CD14-positive monocyte (primary cell): ENCODE measurements around the gene CNTNAP5. TPM values are rescaled to one million over a fixed set of nuclear protein-coding genes. Genes with fewer than 3 reads are reported as not detected.

Source experiments
- DNase-seq, 3 donors: peaks; one replicate each; pipeline ENCODE4 v3.0.0-alpha.2; 2011 to 2022
- H2AFZ ChIP-seq: 2 replicates; pipeline ENCODE4 v1.6.0; 2012; ENCODE audit warnings: mild to moderate bottlenecking, low read depth, low read length, inconsistent platforms; ENCODE audit not compliant: insufficient read depth, poor library complexity, severe bottlenecking
- H3K27ac ChIP-seq, 2 donors: 1 replicate in 1 of 2; 2 replicates in 1 of 2; pipeline ENCODE4 v1.5.1; 2012 to 2013; ENCODE audit warnings: low read length in 2 of 2, control low read depth in 1 of 2, inconsistent platforms in 1 of 2, low read depth in 1 of 2, mild to moderate bottlenecking in 1 of 2
- H3K27me3 ChIP-seq, 2 donors: one replicate each; pipeline versions ENCODE4 v1.6.0 to v1.6.1; 2011 to 2013; ENCODE audit warnings: low read length in 2 of 2; ENCODE audit not compliant: control insufficient read depth in 2 of 2, insufficient read depth in 2 of 2
- H3K36me3 ChIP-seq, 2 donors: replicated peaks in 1 of 2; 1 replicate in 1 of 2; 2 replicates in 1 of 2; pipeline versions ENCODE4 v1.5.1 to v1.6.1; 2012 to 2013; ENCODE audit warnings: low read length in 2 of 2, control low read depth in 1 of 2, inconsistent platforms in 1 of 2, mild to moderate bottlenecking in 1 of 2; ENCODE audit not compliant: insufficient read depth in 2 of 2, control insufficient read depth in 1 of 2
- H3K4me1 ChIP-seq, 2 donors: 1 replicate in 1 of 2; 2 replicates in 1 of 2; pipeline versions ENCODE4 v1.5.1 to v1.6.1; 2012 to 2013; ENCODE audit warnings: low read length in 2 of 2, control low read depth in 1 of 2, inconsistent platforms in 1 of 2, mild to moderate bottlenecking in 1 of 2, moderate library complexity in 1 of 2; ENCODE audit not compliant: insufficient read depth in 2 of 2, control insufficient read depth in 1 of 2
- H3K4me2 ChIP-seq: replicated peaks from 2 replicates; pipeline ENCODE3; 2012; ENCODE audit warnings: low read length, moderate library complexity, mild to moderate bottlenecking; ENCODE audit not compliant: poor library complexity, severe bottlenecking; ENCODE audit errors: extremely low read depth
- H3K4me3 ChIP-seq, 3 experiments: fragments of 200-600 bp in 1 of 3; sonication (generic) in 1 of 3; replicated peaks in 1 of 3; 1 replicate in 2 of 3; 2 replicates in 1 of 3; pipeline ENCODE4 v1.5.1; 2011 to 2013; ENCODE audit warnings: low read length in 3 of 3, mild to moderate bottlenecking in 3 of 3, control low read depth in 2 of 3, low read depth in 2 of 3, inconsistent platforms in 1 of 3, moderate library complexity in 1 of 3
- H3K79me2 ChIP-seq: 2 replicates; pipeline ENCODE4 v1.6.0; 2012; ENCODE audit warnings: mild to moderate bottlenecking, control low read depth, inconsistent platforms, low read length, moderate library complexity; ENCODE audit not compliant: insufficient read depth
- H3K9ac ChIP-seq: 2 replicates; pipeline ENCODE4 v1.6.0; 2017; ENCODE audit warnings: low read length, mild to moderate bottlenecking; ENCODE audit not compliant: insufficient read depth, poor library complexity, severe bottlenecking
- H3K9me3 ChIP-seq, 2 donors: replicated peaks in 1 of 2; 1 replicate in 1 of 2; 2 replicates in 1 of 2; pipeline versions ENCODE4 v1.5.1 to v1.6.1; 2012 to 2013; ENCODE audit warnings: low read length in 2 of 2, control low read depth in 1 of 2; ENCODE audit not compliant: control insufficient read depth in 1 of 2, insufficient read depth in 1 of 2
- H4K20me1 ChIP-seq: 2 replicates; pipeline ENCODE4 v1.6.0; 2012; ENCODE audit warnings: mild to moderate bottlenecking, low read length, control low read depth, moderate library complexity; ENCODE audit not compliant: insufficient read depth
- H3K27ac Mint-ChIP-seq, 7 donors: one replicate each; pipeline ENCODE4 v1.8.0; 2020; ENCODE audit warnings: mild to moderate bottlenecking in 7 of 7, mixed read lengths in 7 of 7, moderate library complexity in 6 of 7, inconsistent platforms in 2 of 7
- H3K27me3 Mint-ChIP-seq, 3 donors: one replicate each; pipeline ENCODE4 v1.8.0; 2021 to 2022; ENCODE audit warnings: low read depth in 3 of 3, mild to moderate bottlenecking in 3 of 3, mixed read lengths in 3 of 3, moderate library complexity in 3 of 3, inconsistent platforms in 1 of 3
- H3K36me3 Mint-ChIP-seq, 2 donors: one replicate each; pipeline ENCODE4 v1.8.0; 2020; ENCODE audit warnings: mixed read lengths in 2 of 2, inconsistent platforms in 1 of 2, mild to moderate bottlenecking in 1 of 2
- H3K4me1 Mint-ChIP-seq: one replicate; pipeline ENCODE4 v1.8.0; 2020; ENCODE audit warnings: mild to moderate bottlenecking, mixed read lengths
- H3K4me3 Mint-ChIP-seq, 2 donors: one replicate each; pipeline ENCODE4 v1.8.0; 2020; ENCODE audit warnings: mild to moderate bottlenecking in 2 of 2, mixed read lengths in 2 of 2, moderate library complexity in 1 of 2
- H3K9me3 Mint-ChIP-seq, 7 donors: one replicate each; pipeline ENCODE4 v1.8.0; 2020 to 2022; ENCODE audit warnings: mixed read lengths in 7 of 7, mild to moderate bottlenecking in 6 of 7, moderate library complexity in 6 of 7, inconsistent platforms in 2 of 7
- WGBS: methylation state at CpG from one replicate; pipeline ENCODE4 v1.1.5; 2013; ENCODE audit warnings: missing lambda C conversion rate; ENCODE audit not compliant: insufficient coverage; 5-methylcytosine and 5-hydroxymethylcytosine counted together
- intact Hi-C, 2 donors: fragments of 100-400 bp; cut with micrococcal nuclease; formaldehyde crosslinking; loops; one replicate each; pipeline versions ENCODE4 v1.15.0 to v1.15.1; 2023
- polyA plus RNA-seq, 3 donors: library from polyadenylated mRNA; depleted of rRNA in 1 of 3; unstranded in 2 of 3; stranded (reverse) in 1 of 3; fragments of 300-500 nt in 2 of 3; fragments of >200 nt in 1 of 3; fragmentation: Illumina TruSeq in 2 of 3; gene quantifications; 1 replicate in 2 of 3; 2 replicates in 1 of 3; pipeline ENCODE4 v1.2.3, GENCODE V29; 2012 to 2021
- TF ChIP-seq, protein P1 (sequence below): fragments of 200-600 bp; IDR thresholded peaks from one replicate; pipeline ENCODE4 v1.8.0; 2022; ENCODE audit warnings: antibody characterized with exemption, mild to moderate bottlenecking

CNTNAP5 gene
- polyA plus RNA-seq, 3 donors = not detected

DNA sequence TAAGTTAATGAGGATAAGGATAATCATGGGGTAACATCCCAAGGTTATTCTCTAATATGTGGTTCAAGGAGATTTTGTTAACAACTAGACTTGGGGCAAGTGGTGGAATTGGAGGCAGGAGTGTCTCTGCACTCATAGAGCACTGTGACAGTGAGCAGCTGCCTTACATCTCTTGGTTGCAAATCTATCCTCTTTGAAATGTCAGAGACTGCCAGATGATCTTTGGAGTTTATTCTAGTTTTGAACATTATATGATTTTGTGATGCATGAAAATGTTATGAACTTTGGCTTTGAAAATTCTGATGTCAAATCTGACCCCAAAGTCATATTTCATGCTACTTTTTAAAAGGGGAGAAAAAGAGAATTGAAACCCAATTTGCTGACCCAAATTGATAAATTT, 861.1 kb downstream of the CNTNAP5 start:
- no peak overlapping the region for H3K4me3 Mint-ChIP-seq
- H3K9me3 Mint-ChIP-seq = peaks cover 0 to 4% (median 2%) of the 10 kb centered on the region in 7 donors
- intact Hi-C loops = no loop called here
- TF ChIP-seq, protein P1, sequence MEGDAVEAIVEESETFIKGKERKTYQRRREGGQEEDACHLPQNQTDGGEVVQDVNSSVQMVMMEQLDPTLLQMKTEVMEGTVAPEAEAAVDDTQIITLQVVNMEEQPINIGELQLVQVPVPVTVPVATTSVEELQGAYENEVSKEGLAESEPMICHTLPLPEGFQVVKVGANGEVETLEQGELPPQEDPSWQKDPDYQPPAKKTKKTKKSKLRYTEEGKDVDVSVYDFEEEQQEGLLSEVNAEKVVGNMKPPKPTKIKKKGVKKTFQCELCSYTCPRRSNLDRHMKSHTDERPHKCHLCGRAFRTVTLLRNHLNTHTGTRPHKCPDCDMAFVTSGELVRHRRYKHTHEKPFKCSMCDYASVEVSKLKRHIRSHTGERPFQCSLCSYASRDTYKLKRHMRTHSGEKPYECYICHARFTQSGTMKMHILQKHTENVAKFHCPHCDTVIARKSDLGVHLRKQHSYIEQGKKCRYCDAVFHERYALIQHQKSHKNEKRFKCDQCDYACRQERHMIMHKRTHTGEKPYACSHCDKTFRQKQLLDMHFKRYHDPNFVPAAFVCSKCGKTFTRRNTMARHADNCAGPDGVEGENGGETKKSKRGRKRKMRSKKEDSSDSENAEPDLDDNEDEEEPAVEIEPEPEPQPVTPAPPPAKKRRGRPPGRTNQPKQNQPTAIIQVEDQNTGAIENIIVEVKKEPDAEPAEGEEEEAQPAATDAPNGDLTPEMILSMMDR = no peak
- Histone ChIP-seq H3K36me3 (no peaks in the 10 kb centered on the region), H2AFZ (no peak overlapping the region), H3K9ac (no peak overlapping the region), H3K27me3 (no peaks in the 10 kb centered on the region), H3K79me2 (no peaks in the 10 kb centered on the region), H3K4me2 (no peak overlapping the region), H4K20me1 (no peaks in the 10 kb centered on the region), H3K4me3 (no peak overlapping the region), H3K4me1 (no peaks in the 10 kb centered on the region), H3K27ac (no peak overlapping the region), H3K9me3 (peaks cover 0 to 3% of the 10 kb centered on the region in 2 donors)
- H3K27ac Mint-ChIP-seq = no peak overlapping the region
- DNase-seq = no peak
- H3K27me3 Mint-ChIP-seq = no peaks in the 10 kb centered on the region
- H3K36me3 Mint-ChIP-seq = no peaks in the 10 kb centered on the region
- no peaks in the 10 kb centered on the region for H3K4me1 Mint-ChIP-seq

DNA sequence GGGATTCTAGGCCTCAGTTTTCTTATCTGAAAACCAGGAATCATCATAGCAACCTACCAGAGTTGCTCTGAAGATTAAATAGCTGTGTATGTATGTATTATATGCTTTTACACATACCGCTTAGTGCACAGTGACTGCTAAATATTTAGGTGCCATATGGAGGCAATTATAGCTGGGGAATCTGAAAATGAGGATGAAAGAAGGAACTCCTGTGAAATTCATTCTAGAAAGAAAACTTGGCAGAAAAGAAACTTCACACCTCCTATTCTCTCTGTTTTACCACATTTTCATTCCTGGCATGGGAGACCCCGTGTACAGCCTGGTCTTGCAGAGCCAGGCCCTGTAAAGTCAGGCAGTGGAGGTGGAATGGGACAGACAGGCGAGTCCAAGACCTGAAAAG, 862.4 kb downstream of the CNTNAP5 start:
- Mint-ChIP-seq H3K9me3 (peaks cover 0 to 4% (median 3%) of the 10 kb centered on the region in 7 donors), H3K27ac (no peak overlapping the region), H3K4me1 (no peaks in the 10 kb centered on the region), H3K27me3 (no peaks in the 10 kb centered on the region), H3K36me3 (no peaks in the 10 kb centered on the region), H3K4me3 (no peak overlapping the region)
- no peak for DNase-seq
- Histone ChIP-seq H3K27ac (no peak overlapping the region), H3K4me3 (no peak overlapping the region), H3K9ac (no peak overlapping the region), H3K79me2 (no peaks in the 10 kb centered on the region), H3K27me3 (no peaks in the 10 kb centered on the region), H3K4me1 (no peaks in the 10 kb centered on the region), H3K36me3 (no peaks in the 10 kb centered on the region), H3K4me2 (no peak overlapping the region), H2AFZ (no peak overlapping the region), H4K20me1 (no peaks in the 10 kb centered on the region), H3K9me3 (peaks cover 0 to 3% of the 10 kb centered on the region in 2 donors)
- WGBS = no CpG with 5 or more reads among the region's 3 CpGs
- intact Hi-C loops = no loop called here
- TF ChIP-seq, protein P1 = no peak
